HG03457 (cell line): Measurements from ENCODE around the gene ZNF836.

Experiments used
- ATAC-seq: cut with Tn5 transposase; IDR thresholded peaks from one replicate; pipeline ENCODE4 v1.9.1; 2021; ENCODE audit warnings: moderate number of reproducible peaks; ENCODE audit not compliant: unreplicated experiment

Gene ZNF836

DNA sequence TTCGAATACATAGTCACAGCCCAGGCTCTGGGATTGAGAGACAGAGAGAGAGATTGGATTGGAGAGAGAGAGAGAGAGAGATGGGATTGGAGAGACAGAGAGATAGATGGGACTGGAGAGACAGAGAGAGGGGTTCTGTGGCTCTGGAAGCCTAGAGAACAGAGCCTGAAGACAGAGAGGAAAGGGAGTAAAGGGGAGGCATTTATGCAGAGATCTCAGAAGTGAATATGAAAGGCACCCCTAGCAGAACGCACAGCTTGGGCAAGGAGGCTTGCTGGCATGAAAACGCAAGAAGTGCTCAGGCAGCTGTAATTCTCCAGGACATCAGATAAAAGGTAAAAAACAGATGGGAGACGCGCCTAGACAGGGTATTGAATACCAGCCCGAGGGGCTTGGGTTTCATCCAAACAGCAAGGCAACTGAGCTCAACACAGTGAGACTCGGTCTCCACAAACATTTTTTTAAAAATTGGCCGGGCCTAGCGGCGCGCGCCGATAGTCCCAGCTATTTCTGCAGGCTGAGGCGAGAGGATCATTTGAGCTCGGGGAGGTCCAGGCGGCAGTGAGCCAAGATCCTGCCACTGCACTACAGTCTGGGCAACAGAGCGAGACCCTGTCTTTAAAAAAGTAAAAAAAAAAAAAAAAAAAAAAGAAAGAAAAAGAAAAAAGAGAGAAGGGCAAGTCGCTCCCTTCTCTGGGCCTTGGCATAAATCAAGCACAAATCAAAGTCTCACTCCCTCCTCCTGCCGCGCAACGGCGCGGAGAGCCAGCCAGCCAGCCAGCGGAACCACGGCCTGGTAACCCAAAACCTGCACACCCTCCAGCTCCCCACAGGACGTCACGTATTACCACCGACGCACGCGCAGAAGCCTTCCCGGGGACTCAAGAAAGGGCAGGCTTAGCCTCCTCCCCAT, 17.7 kb upstream of the ZNF836 start:
- ATAC-seq: peak; percentile 3

DNA sequence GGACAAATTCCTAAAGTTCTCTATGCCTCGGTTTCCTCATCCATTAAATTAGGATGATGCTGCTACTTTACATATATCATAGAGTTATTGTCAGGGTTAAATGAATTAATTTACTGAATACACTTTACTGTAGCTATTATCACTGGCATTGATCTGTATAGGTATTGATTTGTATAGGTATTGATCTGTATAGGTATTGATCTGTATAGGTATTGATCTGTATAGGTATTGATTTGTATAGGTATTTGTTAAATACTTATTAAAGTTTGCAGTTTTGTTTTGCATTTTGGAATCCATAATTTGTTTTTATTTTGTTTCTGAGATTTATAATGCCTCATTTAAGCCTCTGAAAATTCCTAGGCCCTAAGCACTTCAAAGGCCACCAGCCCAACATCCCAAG, 16.0 kb upstream of the ZNF836 start:
- ATAC-seq: no peak

DNA sequence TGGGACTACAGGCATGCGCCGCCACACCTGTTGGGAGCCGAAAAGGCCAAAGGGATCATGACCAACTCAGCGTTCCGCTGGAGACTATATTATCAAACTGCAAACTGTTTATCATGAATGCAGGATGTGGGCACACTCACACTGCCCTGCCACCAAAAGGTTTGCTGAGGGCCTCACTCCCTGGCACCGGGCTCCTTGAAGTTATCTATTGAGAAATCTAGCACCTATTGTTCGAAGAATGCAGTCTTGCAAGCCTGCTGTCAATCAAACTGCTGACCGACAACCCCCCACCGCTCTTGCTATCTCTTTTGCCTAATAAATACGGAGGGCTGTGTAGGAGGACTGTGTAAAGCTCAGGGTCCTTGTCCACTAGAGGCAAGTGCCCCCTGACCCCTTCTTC, 5.2 kb upstream of the ZNF836 start:
- no peak for ATAC-seq

DNA sequence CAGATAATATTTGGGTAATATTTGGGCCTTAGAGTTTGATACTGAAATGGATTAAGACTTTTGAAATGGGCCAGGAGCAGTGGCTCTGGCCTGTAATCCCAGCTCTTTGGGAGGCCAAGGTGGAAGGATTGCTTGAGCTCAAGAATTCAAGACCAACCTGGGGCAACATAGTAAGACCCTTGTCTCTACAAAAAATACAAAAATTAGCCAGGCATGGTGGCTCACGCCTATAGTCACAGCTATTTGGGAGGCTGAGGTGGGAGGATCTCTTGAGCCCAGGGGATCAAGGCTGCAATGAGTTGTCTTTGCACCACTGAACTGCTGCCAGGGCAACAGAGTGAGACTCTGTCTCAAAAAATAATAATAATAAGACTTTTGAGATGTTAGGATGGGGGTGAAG, 926 bp upstream of the ZNF836 start:
- ATAC-seq: no peak

DNA sequence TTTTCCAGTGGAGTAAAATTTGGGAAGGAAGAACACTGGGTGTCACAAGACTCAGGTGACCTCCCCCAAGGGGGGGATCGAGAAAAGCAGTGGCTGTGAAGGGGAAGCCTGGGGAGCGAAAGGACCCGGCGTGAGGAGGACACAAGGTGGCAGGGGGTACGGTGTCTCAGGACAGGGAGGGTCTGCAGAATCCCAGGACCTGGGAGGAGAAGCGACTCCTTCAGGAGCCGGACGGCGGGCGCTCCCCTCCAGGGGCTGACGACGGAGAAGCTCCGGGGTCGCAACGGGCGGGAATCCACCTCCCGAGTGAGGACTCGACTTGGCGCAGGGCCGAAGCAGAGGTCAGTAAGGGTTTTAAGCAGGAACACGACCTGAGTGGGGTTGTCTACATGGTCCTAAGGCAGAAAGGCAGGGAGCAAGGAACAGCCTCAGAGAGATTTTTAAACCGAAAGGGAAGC, 529 bp downstream of the ZNF836 start:
- no peak for ATAC-seq

DNA sequence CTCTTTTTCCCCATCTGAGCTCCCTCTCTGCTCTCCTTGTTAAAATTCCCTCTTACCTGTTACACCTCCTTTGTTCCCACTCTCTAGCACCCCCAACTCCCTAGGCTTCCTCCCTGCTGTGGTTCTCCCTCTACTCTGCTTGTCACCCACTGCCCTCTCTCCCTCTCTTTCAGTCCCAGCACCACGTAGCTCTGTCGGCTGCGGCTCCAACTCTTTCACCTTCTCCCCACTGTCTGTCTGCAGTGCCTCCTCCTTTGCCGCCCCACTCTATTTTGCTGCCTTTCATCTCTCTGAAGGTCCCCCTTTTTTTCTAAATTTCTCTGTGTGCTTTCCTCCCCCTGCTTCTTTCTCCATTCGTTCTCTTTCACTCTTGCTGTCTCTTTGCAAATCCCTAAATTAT, 1.1 kb downstream of the ZNF836 start:
- no peak for ATAC-seq

DNA sequence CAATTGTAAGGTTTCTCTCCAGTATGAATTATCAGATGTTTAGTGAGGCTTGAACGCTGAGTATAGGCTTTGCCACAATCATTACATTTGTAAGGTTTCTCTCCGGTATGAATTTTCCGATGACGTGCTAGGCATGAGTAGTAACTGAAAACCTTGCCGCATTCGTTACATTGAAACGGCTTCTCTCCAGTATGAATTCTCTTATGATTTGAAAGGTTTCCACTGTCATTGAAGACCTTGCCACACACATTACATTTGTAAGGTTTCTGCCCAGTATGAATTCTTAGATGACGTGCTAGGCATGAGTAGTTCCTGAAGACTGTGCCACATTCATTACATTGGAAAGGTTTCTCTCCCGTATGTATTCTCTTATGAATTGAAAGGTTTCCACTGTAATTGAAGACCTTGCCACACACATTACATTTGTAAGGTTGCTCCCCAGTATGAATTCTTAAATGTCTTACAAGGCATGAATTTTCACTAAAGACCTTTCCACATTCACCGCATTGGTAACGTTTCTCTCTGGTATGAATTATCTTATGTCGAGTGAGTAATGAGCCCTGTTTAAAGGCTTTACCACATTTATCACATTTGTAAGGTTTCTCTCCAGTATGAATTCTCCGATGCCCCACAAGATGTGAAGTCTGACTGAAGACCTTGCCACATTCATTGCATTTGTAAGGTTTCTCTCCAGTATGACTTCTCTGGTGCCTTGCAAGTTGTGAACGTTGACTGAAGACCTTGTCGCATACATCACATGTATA, 15.6 kb downstream of the ZNF836 start:
- no peak for ATAC-seq

DNA sequence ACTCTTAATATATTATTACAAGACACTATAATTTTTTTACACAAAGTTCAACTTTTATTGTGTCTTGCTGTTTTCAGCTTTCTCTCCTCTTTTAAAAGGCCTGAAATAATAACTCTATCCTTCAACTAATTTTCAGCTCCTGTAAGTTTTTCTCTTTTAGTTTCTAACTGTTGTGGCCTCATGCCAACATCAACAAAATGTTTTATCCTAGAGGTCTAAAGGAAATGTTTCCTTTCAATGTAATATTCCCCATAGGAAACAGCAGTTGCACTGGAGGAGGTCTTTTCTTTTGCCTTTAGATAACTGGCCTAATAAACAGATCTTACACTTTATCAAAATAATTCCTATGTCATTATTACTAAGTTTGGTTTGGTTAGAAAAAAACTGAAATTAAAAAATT, 23.2 kb downstream of the ZNF836 start:
- ATAC-seq: no peak

DNA sequence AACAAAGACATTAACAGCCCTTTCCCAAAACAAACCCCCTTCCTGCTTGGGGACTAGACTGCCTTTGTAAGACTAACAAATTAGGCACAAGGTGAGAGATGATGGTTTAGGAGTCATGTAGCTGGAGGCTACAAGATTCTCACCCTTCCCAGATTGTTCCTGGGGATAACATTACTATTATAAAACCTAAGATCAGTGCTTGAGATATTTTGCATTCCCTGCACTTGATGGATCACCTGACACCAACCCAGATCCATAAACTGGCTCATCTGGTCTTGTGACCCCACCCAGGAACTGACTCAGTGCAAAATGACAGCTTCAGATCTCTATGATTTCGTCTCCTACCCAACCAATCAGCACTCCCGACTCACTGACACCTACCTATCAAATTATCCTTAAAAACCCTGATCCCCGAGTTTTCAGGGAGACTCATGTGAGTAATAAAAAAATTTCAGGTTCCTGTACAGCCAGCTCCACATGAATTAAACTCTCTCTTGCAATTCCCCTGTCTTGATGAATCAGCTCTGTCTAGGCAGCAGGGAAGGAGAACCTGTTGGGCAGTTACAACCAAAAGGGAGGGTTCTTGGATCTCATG, 29.3 kb downstream of the ZNF836 start:
- no peak for ATAC-seq

DNA sequence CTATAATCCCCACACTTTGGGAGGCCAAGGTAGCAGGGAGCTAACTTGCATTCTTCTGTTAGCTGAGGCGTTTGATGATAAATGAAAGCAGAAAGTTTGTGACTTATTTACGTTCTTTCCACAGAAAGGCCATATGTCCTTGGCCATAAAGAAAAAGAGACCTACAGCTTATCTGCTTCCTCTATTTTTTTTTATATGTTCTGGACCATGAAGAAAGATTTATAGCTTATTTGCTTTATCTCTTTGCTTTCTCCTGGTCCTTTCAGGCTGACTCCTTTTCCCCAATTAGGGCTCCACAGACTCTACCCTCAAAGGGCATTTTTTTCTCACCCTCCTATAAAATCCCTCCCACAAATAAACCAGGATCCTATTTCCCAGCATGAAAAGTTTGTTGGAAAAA, 30.2 kb downstream of the ZNF836 start:
- ATAC-seq: no peak

DNA sequence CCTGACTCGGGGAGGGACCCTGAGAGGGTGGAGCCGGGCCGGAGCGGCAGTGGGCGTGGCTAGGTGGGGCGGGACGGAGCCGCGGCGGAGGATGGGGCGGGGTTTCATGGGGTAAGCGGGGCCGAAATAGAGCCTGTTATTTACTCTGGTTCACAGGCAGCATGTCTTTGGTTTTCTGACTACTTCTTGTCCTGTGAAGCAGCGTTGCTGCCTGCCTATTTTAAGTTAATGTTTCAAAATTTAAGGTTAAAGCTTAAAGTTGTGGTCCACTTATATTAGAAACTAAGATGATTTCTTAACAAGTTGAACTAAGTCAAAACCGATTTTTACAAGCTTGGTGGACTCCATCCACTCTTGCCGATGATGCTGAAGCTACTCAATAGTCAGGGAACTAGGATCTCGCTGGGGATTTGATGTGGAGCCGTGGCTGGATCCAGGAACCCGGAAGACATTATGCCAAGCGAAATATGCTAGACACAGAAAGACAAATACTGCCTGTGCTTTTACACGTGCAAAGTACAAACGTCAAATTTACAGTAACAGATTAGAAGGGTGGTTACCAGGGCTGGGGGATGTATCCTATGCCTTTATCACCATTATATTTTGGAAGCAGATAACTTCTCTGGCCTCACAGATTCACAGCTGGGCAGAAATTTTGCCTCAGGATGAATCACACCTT, 31.2 kb downstream of the ZNF836 start:
- ATAC-seq: peak; percentile 90

DNA sequence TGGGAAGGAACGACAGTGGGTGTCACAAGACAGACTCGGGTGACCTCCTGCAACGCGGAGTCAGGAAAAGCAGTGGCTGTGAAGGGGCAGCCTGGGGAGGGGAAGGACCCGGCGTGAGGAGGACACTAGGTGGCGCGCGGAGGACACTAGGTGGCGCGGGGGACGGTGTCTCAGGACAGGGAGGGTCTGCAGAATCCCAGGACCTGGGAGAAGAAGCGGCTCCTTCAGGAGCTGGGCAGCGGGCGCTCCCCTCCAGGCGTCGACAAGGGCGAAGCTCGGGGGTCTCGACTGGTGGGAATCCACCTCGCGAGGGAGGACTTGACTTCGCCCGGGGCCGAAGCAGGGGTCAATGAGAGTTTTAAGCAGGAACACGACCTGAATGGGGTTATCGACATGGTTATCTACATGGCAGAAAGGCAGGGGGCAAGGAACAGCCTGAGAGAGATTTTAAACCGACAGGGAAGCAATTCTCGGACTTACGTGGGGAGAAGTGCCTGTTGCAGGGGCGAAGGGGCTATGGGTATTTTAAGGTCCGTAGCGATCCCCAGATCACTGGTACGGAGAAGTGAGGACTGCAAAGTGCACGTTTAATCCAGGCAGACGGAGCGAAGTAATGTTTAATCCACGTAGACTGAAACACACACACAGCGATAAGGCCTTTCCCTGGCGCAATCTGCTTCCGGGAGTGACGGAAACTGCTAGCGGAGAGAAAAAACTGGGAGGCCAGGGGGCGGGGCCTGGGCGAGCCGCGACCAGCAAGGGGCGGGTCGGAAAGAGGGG, 32.0 kb downstream of the ZNF836 start, which contains the start of gene ZNF616:
Gene ZNF616, minus strand, starts transcription at position 687 of the 780 bp plus-strand sequence. CDS start 9,426 bp downstream, outside the sequence.
- no peak for ATAC-seq

DNA sequence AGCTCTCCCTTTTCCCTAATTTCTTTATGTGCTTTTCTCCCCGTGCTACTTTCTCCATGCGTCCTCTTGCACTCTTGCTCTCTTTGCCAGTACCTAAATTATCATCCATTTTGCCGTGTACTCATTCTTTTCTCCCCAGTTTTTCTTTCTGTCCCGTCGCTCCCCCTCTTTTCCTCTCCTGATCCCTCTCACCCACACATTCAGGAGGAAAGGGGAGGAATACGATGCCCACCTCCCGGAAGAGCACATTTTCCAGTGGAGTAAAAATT, 32.5 kb downstream of the ZNF836 start:
- ATAC-seq: no peak

DNA sequence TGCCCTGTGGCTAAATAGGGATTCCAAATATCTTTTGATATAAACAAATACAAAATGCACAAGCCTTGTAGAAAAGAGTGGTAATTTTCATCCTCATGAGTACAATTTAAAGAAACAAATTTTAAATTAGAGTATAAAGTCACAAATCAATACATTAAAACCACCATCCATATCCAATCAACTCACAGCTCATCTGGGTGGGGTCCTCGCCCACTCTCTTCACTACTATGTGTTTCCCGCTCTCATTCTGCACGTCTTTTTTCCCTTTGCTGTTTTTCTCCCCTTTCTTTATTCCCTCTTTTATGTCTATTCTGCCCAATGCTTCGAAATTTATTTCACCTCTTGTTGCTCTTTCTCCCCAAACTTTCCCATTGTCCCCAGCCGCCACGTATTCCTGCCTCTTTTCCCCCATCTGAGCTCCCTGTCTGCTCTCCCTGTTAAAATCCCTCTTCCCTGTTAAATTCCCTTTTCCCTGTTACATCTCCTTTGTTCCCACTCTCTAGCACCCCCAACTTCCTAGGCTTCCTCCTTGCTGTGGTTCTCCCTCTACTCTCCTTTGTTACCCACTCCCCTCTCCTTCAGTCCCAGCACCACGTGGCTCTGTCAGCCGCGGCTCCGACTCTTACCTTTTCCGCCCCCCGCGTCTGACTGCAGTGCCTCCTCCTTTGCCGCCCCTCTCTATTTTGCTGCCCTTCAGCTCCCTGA, 33.0 kb downstream of the ZNF836 start:
- ATAC-seq: no peak

DNA sequence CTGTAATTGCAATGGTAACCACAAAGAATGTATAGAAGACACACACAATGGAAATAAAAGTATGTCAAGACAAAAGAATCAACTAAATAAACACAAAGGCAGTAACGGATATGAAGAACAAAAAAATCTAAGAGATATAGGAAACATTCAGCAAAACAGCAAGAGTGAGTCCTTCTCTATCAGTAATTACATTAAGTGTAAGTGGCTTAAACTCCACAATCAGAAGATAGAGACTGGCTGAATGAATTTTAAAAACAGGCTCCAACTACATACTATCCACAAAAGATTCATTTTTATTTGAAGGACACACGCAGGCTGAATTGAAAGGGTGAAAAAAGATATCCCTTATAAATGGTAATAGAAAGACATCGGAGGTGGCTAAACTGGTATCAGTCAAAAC, 51.1 kb downstream of the ZNF836 start:
- no peak for ATAC-seq

DNA sequence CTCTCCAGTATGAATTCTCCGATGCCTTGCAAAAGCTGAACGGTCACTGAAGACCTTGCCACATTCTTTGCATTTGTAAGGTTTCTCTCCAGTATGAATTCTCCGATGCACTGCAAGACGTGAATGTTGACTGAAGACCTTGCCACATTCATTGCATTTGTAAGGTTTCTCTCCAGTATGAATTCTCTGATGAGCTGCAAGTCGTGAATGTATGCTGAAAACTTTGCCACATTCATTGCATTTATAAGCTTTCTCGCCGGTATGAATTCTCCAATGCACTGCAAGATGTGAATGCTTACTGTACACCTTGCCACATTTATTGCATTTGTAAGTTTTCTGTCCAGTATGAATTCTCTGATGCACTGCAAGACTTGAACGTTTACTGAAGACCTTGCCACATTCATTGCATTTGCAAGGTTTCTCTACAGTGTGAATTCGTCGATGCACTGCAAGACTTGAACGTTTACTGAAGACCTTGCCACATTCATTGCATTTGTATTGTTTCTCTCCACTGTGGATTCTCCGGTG, 55.8 kb downstream of the ZNF836 start:
- ATAC-seq: no peak

DNA sequence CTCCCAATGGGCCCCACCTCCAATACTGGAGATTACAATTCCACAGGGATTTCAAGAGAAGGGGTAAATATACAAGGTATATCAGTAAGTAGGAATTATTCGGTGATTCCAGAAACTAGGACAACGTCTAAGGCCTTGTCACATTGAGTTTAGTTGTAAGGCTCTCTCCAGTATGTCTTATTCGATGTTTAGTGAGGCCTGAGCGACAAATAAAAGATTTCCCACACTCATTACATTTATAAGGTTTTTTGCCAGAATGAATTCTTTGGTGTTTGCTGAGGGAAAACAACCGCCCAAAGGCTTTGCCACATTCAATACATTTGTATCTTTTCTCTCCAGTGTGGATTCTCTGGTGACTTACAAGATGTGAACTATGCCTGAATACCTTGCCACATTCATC, 56.7 kb downstream of the ZNF836 start:
- no peak for ATAC-seq

DNA sequence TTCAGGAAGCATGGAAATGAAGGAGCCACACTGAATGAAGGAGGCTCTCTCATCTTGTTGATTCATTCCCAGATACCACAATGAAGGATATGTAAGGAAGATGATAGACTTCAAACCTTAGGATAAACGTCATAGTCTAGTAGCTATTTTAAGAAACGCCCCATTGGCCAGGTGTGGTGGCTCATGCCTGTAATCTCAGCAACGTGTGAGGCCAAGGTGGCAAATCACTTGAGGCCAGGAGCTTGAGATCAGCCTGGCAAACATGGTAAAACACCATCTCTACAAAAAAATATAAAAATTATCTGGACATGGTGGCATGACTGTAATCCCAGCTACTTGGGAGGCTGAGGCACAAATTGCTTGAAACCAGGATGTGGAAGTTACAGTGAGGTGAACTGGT, 58.8 kb downstream of the ZNF836 start:
- ATAC-seq: no peak

DNA sequence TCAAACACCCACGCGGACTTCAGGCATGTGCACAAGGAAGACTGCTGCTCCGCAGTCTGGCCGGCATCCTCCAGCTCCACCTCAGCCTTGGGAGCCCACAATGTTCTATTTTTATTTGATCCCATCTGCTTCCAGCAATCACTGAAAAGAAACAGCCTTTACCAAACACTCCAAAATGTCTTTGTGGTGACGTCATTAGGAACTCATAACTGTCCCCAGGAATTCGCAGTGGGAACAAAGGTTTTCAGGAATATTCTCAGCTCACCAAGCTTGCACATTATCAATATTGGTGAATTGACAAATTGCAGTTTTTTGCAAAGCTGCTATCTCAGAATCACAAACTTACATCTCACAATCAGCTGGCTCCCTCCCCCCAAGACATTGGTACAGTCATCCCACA, 60.6 kb downstream of the ZNF836 start:
- no peak for ATAC-seq
